GM23248 (cell line): ENCODE results near the gene KNL1.

Experiments used
- EZH2 ChIP-seq: fragments of 200-600 bp; sonication (generic); IDR thresholded peaks from 2 replicates; pipeline ENCODE4 v1.6.1; 2018; ENCODE audit warnings: antibody characterized with exemption, mild to moderate bottlenecking; ENCODE audit not compliant: insufficient read depth, poor library complexity, severe bottlenecking
- EZH2phosphoT487 ChIP-seq: fragments of 200-600 bp; sonication (generic); IDR thresholded peaks from 2 replicates; pipeline ENCODE4 v1.6.1; 2018; ENCODE audit warnings: antibody characterized with exemption, moderate library complexity, mild to moderate bottlenecking, low read depth; ENCODE audit not compliant: insufficient read depth

DNA sequence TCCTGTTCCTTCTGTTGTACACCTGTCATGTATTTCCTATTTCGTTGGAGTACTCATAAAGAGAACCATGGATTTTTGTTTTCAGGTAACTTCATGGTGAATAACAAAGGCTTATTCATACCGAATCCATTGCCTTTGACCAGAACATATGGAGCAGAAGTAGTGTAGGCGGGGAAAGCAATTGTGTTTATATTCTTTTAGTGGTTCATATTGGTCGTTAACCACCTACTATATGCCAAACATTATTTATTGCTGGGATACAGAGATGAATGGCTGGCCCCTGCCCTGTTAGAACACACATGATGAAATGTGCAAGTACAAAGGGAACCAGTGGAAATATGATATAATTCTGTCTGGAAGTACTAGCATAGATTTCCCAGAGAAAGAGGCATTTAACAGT, 15.2 kb upstream of the KNL1 start:
- TF ChIP-seq EZH2 (no peak), EZH2phosphoT487 (no peak)
